ENCODE results near the gene KIAA0825.
"Not testable (repeated sequence)": the region's sequence is repeated elsewhere in the genome, so short reads cannot be mapped to it uniquely, and the experiment has no call there.

DNA sequence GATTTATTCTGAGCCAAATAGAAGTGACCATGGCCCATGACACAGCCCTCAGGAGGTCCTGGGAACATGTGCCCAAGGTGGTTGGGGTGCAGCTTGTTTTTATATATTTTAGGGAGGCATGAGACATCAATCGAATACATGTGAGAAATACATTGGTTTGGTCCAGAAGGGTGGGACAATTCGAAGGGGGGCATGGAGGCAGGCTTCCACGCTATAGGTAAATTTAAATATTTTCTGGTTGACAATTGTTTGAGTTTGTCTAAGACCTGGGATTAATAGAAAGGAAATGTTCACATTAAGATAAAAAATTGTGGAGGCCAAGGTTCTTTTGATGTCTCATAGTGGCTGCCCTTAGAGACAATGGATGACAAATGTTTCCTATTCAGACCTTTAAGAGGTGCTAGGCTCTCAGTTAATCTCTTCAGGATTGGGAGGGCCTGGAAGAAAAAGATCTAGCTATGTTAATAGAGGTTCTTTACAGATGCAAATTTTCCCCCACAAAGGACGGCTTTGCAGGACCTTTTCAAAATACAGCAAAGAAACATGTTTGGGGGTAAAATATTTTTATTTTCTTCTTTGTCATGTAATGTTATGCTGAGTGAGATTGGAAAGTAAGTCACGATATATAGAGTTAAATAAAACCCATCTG lies 263.4 kb downstream of the KIAA0825 start:
- TF ChIP-seq, protein P1, sequence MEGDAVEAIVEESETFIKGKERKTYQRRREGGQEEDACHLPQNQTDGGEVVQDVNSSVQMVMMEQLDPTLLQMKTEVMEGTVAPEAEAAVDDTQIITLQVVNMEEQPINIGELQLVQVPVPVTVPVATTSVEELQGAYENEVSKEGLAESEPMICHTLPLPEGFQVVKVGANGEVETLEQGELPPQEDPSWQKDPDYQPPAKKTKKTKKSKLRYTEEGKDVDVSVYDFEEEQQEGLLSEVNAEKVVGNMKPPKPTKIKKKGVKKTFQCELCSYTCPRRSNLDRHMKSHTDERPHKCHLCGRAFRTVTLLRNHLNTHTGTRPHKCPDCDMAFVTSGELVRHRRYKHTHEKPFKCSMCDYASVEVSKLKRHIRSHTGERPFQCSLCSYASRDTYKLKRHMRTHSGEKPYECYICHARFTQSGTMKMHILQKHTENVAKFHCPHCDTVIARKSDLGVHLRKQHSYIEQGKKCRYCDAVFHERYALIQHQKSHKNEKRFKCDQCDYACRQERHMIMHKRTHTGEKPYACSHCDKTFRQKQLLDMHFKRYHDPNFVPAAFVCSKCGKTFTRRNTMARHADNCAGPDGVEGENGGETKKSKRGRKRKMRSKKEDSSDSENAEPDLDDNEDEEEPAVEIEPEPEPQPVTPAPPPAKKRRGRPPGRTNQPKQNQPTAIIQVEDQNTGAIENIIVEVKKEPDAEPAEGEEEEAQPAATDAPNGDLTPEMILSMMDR (conservative IDR thresholded peaks at IDR 0.05; ENCODE audit: low read depth in 2 of 2): not testable (repeated sequence)
- not testable (repeated sequence) for TF ChIP-seq EZH2 (IDR thresholded peaks at IDR 0.05; ENCODE audit: low read depth, unreplicated experiment)

Measured in GM23338 (cell line).